ENCODE data around the gene PCP4.

The PCP4 gene

DNA sequence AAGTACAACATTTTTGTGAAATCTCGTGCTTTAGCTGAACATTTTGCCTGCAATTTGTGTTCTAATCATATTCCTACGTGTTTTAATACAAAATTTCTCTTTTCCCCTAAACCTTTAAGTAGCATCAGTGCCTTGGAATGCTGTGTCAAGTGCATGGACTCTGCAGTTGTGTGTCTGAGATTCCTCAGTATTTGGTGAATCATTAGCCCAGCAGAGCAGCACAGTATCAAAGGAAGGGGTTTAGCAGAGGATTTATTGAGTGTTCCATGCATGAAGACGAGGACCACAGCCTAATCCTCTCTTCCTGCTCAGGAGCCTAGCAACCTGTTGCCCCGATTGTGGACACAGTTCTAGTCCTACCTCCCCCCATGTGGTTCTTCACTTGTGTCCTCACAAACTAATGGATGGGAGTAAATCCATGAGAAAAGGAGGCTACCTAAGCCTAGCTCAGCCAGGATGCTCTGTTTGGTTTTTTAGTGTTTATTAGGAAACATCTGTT lies 29.3 kb upstream of the PCP4 start:
- Histone ChIP-seq H3K9me3 (ENCODE audit: severe bottlenecking) (no peaks in the 10 kb centered on the region), H3K36me3 (ENCODE audit: low read depth) (no peaks in the 10 kb centered on the region), H3K27me3 (ENCODE audit: insufficient read depth, poor library complexity, severe bottlenecking) (peaks cover 7% of the 10 kb centered on the region), H3K4me1 (ENCODE audit: insufficient read depth, poor library complexity, severe bottlenecking) (no peaks in the 10 kb centered on the region), H3K27ac (ENCODE audit: poor library complexity, severe bottlenecking) (no peak overlapping the region), H3K4me3 (ENCODE audit: severe bottlenecking) (no peak overlapping the region)
- no peak for DNase-seq (ENCODE audit: low spot score)
- ATAC-seq (ENCODE audit: low read depth): no peak
- TF ChIP-seq, protein P1, sequence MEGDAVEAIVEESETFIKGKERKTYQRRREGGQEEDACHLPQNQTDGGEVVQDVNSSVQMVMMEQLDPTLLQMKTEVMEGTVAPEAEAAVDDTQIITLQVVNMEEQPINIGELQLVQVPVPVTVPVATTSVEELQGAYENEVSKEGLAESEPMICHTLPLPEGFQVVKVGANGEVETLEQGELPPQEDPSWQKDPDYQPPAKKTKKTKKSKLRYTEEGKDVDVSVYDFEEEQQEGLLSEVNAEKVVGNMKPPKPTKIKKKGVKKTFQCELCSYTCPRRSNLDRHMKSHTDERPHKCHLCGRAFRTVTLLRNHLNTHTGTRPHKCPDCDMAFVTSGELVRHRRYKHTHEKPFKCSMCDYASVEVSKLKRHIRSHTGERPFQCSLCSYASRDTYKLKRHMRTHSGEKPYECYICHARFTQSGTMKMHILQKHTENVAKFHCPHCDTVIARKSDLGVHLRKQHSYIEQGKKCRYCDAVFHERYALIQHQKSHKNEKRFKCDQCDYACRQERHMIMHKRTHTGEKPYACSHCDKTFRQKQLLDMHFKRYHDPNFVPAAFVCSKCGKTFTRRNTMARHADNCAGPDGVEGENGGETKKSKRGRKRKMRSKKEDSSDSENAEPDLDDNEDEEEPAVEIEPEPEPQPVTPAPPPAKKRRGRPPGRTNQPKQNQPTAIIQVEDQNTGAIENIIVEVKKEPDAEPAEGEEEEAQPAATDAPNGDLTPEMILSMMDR (IDR thresholded peaks at IDR 0.05; ENCODE audit: poor library complexity, severe bottlenecking): no peak

- ATAC-seq (ENCODE audit: low read depth) (no peak), DNase-seq (ENCODE audit: low spot score) (no peak)
- H3K9me3 ChIP-seq (ENCODE audit: severe bottlenecking): no peaks in the 10 kb centered on the region
- no peaks in the 10 kb centered on the region for H3K36me3 ChIP-seq (ENCODE audit: low read depth)
- TF ChIP-seq, protein P1 (IDR thresholded peaks at IDR 0.05; ENCODE audit: poor library complexity, severe bottlenecking): no peak
- H3K27me3 ChIP-seq (ENCODE audit: insufficient read depth, poor library complexity, severe bottlenecking): peaks cover 7% of the 10 kb centered on the region
- H3K27ac ChIP-seq (ENCODE audit: poor library complexity, severe bottlenecking): no peak overlapping the region
- no peak overlapping the region for H3K4me3 ChIP-seq (ENCODE audit: severe bottlenecking)
- no peaks in the 10 kb centered on the region for H3K4me1 ChIP-seq (ENCODE audit: insufficient read depth, poor library complexity, severe bottlenecking)
These were observed 26.7 kb upstream of the PCP4 start for GRCh38 chr21:39840373-39841097.

- no peak for DNase-seq (ENCODE audit: low spot score)
- H3K27me3 ChIP-seq (ENCODE audit: insufficient read depth, poor library complexity, severe bottlenecking): peaks cover under 1% of the 10 kb centered on the region
- H3K36me3 ChIP-seq (ENCODE audit: low read depth): no peaks in the 10 kb centered on the region
- H3K9me3 ChIP-seq (ENCODE audit: severe bottlenecking): no peaks in the 10 kb centered on the region
- no peak overlapping the region for H3K4me3 ChIP-seq (ENCODE audit: severe bottlenecking)
- no peak overlapping the region for H3K27ac ChIP-seq (ENCODE audit: poor library complexity, severe bottlenecking)
- H3K4me1 ChIP-seq (ENCODE audit: insufficient read depth, poor library complexity, severe bottlenecking): no peaks in the 10 kb centered on the region
- no peak for ATAC-seq (ENCODE audit: low read depth)
- TF ChIP-seq, protein P1 (IDR thresholded peaks at IDR 0.05; ENCODE audit: poor library complexity, severe bottlenecking): no peak
These were observed 24.3 kb upstream of the PCP4 start for GRCh38 chr21:39842741-39843459.

- Histone ChIP-seq H3K27me3 (ENCODE audit: insufficient read depth, poor library complexity, severe bottlenecking) (no peaks in the 10 kb centered on the region), H3K9me3 (ENCODE audit: severe bottlenecking) (no peaks in the 10 kb centered on the region), H3K4me3 (ENCODE audit: severe bottlenecking) (no peak overlapping the region), H3K27ac (ENCODE audit: poor library complexity, severe bottlenecking) (no peak overlapping the region), H3K36me3 (ENCODE audit: low read depth) (no peaks in the 10 kb centered on the region), H3K4me1 (ENCODE audit: insufficient read depth, poor library complexity, severe bottlenecking) (no peaks in the 10 kb centered on the region)
- TF ChIP-seq, protein P1 (IDR thresholded peaks at IDR 0.05; ENCODE audit: poor library complexity, severe bottlenecking): no peak
- ATAC-seq (ENCODE audit: low read depth): no peak
- no peak for DNase-seq (ENCODE audit: low spot score)
These were observed 23.8 kb upstream of the PCP4 start for GRCh38 chr21:39843483-39843882.

Measured in RWPE2 (cell line).